ENCODE measurements around the gene AHNAK.

AHNAK gene

GRCh38 chr11:62428871-62429560, 117.6 kb downstream of the AHNAK start:
- DNase-seq, result no peak

- DNase-seq, result no peak
Observed at GRCh38 chr11:62427630-62428233, 118.9 kb downstream of the AHNAK start.

GRCh38 chr11:62423012-62423411, 123.6 kb downstream of the AHNAK start:
- DNase-seq, result no peak

GRCh38 chr11:62421996-62422395, 124.6 kb downstream of the AHNAK start:
- DNase-seq, result no peak

- no peak for DNase-seq
Observed at GRCh38 chr11:62420882-62421281, 125.7 kb downstream of the AHNAK start.

- DNase-seq, result no peak
Observed at GRCh38 chr11:62419943-62420342, 126.7 kb downstream of the AHNAK start.

- no peak for DNase-seq
Observed at GRCh38 chr11:62419314-62419929, 127.2 kb downstream of the AHNAK start.

GRCh38 chr11:62418733-62419132, 127.9 kb downstream of the AHNAK start, which contains the start of gene SCGB1A1:
TSS of gene SCGB1A1 (plus strand) at chr11:62419033. CDS start at chr11:62419096, 63 bp downstream.
- no peak for DNase-seq

- no peak for DNase-seq
Observed at GRCh38 chr11:62418136-62418535, 128.5 kb downstream of the AHNAK start.

GRCh38 chr11:62416596-62416995, 130.0 kb downstream of the AHNAK start:
- DNase-seq, result no peak

- DNase-seq, result no peak
Observed at GRCh38 chr11:62413060-62413696, 133.4 kb downstream of the AHNAK start.

- DNase-seq, result no peak
Observed at GRCh38 chr11:62411524-62411923, 135.1 kb downstream of the AHNAK start.

GRCh38 chr11:62410972-62411371, 135.6 kb downstream of the AHNAK start:
- DNase-seq, result no peak

GRCh38 chr11:62409831-62410230, 136.8 kb downstream of the AHNAK start:
- no peak for DNase-seq

- no peak for DNase-seq
Observed at GRCh38 chr11:62406034-62406433, 140.6 kb downstream of the AHNAK start.

- no peak for DNase-seq
Observed at GRCh38 chr11:62404901-62405300, 141.7 kb downstream of the AHNAK start.

GRCh38 chr11:62404435-62404834, 142.2 kb downstream of the AHNAK start:
- DNase-seq, result no peak

GRCh38 chr11:62402960-62403730, 143.5 kb downstream of the AHNAK start:
- DNase-seq, result no peak

GRCh38 chr11:62402226-62402959, 144.2 kb downstream of the AHNAK start:
- DNase-seq, result peak; percentile 47

GRCh38 chr11:62401811-62402210, 144.8 kb downstream of the AHNAK start:
- no peak for DNase-seq

GRCh38 chr11:62401356-62401755, 145.2 kb downstream of the AHNAK start:
- no peak for DNase-seq

GRCh38 chr11:62400760-62401159, 145.8 kb downstream of the AHNAK start:
- no peak for DNase-seq
